HG02610 (cell line): Measurements from ENCODE around the gene C11orf98.

Source experiments
- ATAC-seq: cut with Tn5 transposase; IDR thresholded peaks from one replicate; pipeline ENCODE4 v1.9.1; 2021; ENCODE audit warnings: mild to moderate bottlenecking, moderate library complexity; ENCODE audit not compliant: unreplicated experiment

C11orf98 gene

GRCh38 chr11:62613291-62613778 is 51.7 kb downstream of the C11orf98 start:
- no peak for ATAC-seq
